Mesodermal cell (in vitro differentiated cells): ENCODE measurements around the gene GPC1.
"Not testable (repeated sequence)": the region's sequence is repeated elsewhere in the genome, so short reads cannot be mapped to it uniquely, and the experiment has no call there.

Experiments
- H3K27ac ChIP-seq: 2 replicates; pipeline ENCODE4 v1.7.0; 2013; ENCODE audit warnings: mild to moderate bottlenecking, low read depth, low read length, moderate library complexity; ENCODE audit not compliant: severe bottlenecking
- H3K36me3 ChIP-seq: 2 replicates; pipeline ENCODE4 v1.7.1; 2013; ENCODE audit warnings: mild to moderate bottlenecking, low read length, moderate library complexity; ENCODE audit not compliant: control insufficient read depth, insufficient read depth
- H3K4me1 ChIP-seq: one replicate; pipeline ENCODE4 v1.7.1; 2013; ENCODE audit warnings: mild to moderate bottlenecking, low read length; ENCODE audit not compliant: insufficient read depth, control insufficient read depth, poor library complexity, severe bottlenecking
- H3K4me3 ChIP-seq: 2 replicates; pipeline ENCODE4 v1.7.0; 2013; ENCODE audit warnings: low read length, control low read depth, mild to moderate bottlenecking; ENCODE audit not compliant: insufficient read depth, poor library complexity, severe bottlenecking; ENCODE audit errors: extremely low read depth
- H3K9me3 ChIP-seq: 2 replicates; pipeline ENCODE4 v1.7.1; 2013; ENCODE audit warnings: mild to moderate bottlenecking, low read length, moderate library complexity; ENCODE audit not compliant: control insufficient read depth
- WGBS, 2 experiments: methylation state at CpG; one replicate each; pipeline ENCODE4 v1.1.5; 2013; ENCODE audit warnings: missing lambda C conversion rate in 2 of 2; ENCODE audit not compliant: insufficient coverage in 2 of 2; 5-methylcytosine and 5-hydroxymethylcytosine counted together

GPC1 gene

GRCh38 chr2:240482141-240482540, 46.7 kb downstream of the GPC1 start:
- Histone ChIP-seq H3K4me3 (no peak overlapping the region), H3K4me1 (no peaks in the 10 kb centered on the region), H3K36me3 (no peaks in the 10 kb centered on the region), H3K27ac (no peak overlapping the region), H3K9me3 (peaks cover 3% of the 10 kb centered on the region)
- 94 to 96% methylated on average over 9 to 10 of the region's 11 CpGs for WGBS, 2 experiments

- Histone ChIP-seq H3K9me3 (peaks cover 19% of the 10 kb centered on the region), H3K36me3 (no peaks in the 10 kb centered on the region), H3K4me3 (no peak overlapping the region), H3K4me1 (no peaks in the 10 kb centered on the region), H3K27ac (no peak overlapping the region)
- WGBS, 2 experiments = no CpG with 5 or more reads among the region's 2 CpGs
Observed at GRCh38 chr2:240491483-240491882, 56.0 kb downstream of the GPC1 start.

GRCh38 chr2:240494194-240494793, 58.8 kb downstream of the GPC1 start:
- H3K9me3 ChIP-seq = peaks cover 11% of the 10 kb centered on the region
- H3K4me1 ChIP-seq = no peaks in the 10 kb centered on the region
- no peaks in the 10 kb centered on the region for H3K36me3 ChIP-seq
- no CpG with 5 or more reads among the region's 1 CpG for whole genome bisulfite sequencing, 2 experiments
- no peak overlapping the region for H3K27ac ChIP-seq
- no peak overlapping the region for H3K4me3 ChIP-seq

GRCh38 chr2:240494942-240495341, 59.5 kb downstream of the GPC1 start:
- H3K9me3 ChIP-seq, H3K4me1 ChIP-seq, H3K27ac ChIP-seq, H3K4me3 ChIP-seq, H3K36me3 ChIP-seq: not testable (repeated sequence)
- WGBS, 2 experiments = 0 to 70% methylated on average over 1 to 2 of the region's 11 CpGs

GRCh38 chr2:240497082-240497481, 61.6 kb downstream of the GPC1 start:
- H3K36me3 ChIP-seq, H3K4me3 ChIP-seq, H3K4me1 ChIP-seq, H3K9me3 ChIP-seq, H3K27ac ChIP-seq: not testable (repeated sequence)
- 85 to 92% methylated on average over 5 to 6 of the region's 7 CpGs for WGBS, 2 experiments

GRCh38 chr2:240498171-240498957, 62.9 kb downstream of the GPC1 start:
- H3K27ac ChIP-seq = no peak overlapping the region
- H3K9me3 ChIP-seq = no peaks in the 10 kb centered on the region
- 92 to 94% methylated on average over 8 to 9 of the region's 13 CpGs for WGBS, 2 experiments
- H3K36me3 ChIP-seq = no peaks in the 10 kb centered on the region
- H3K4me1 ChIP-seq = no peaks in the 10 kb centered on the region
- H3K4me3 ChIP-seq = no peak overlapping the region

- WGBS, 2 experiments = 86 to 94% methylated on average over 7 to 9 of the region's 9 CpGs
- Histone ChIP-seq H3K36me3 (no peaks in the 10 kb centered on the region), H3K4me1 (no peaks in the 10 kb centered on the region), H3K4me3 (no peak overlapping the region), H3K9me3 (no peaks in the 10 kb centered on the region), H3K27ac (no peak overlapping the region)
Observed at GRCh38 chr2:240498958-240499260, 63.4 kb downstream of the GPC1 start.

GRCh38 chr2:240499309-240500301, 64.1 kb downstream of the GPC1 start:
- Histone ChIP-seq H3K4me3 (no peak overlapping the region), H3K36me3 (no peaks in the 10 kb centered on the region), H3K4me1 (no peaks in the 10 kb centered on the region), H3K9me3 (no peaks in the 10 kb centered on the region), H3K27ac (no peak overlapping the region)
- 92% methylated on average over 31 to 32 of the region's 32 CpGs for WGBS, 2 experiments

- H3K9me3 ChIP-seq = no peaks in the 10 kb centered on the region
- no peaks in the 10 kb centered on the region for H3K36me3 ChIP-seq
- H3K27ac ChIP-seq = no peak overlapping the region
- H3K4me3 ChIP-seq = no peak overlapping the region
- no peaks in the 10 kb centered on the region for H3K4me1 ChIP-seq
- 92 to 93% methylated on average over 21 to 23 of the region's 24 CpGs for WGBS, 2 experiments
Observed at GRCh38 chr2:240500561-240501423, 65.3 kb downstream of the GPC1 start.

GRCh38 chr2:240501531-240501991, 66.1 kb downstream of the GPC1 start:
- 88 to 91% methylated on average over 9 to 10 of the region's 13 CpGs for WGBS, 2 experiments
- Histone ChIP-seq H3K27ac (no peak overlapping the region), H3K4me3 (no peak overlapping the region), H3K9me3 (no peaks in the 10 kb centered on the region), H3K36me3 (no peaks in the 10 kb centered on the region), H3K4me1 (no peaks in the 10 kb centered on the region)
